Activated CD4-positive, alpha-beta T cell treated with anti-CD3 and anti-CD28 coated beads for 48 hours (primary cell): Measurements from ENCODE around the gene ZHX3.
A peak's percentile ranks its signal among the peaks of the same experiment; 100 is the strongest.
"Not testable (repeated sequence)": the region's sequence is repeated elsewhere in the genome, so short reads cannot be mapped to it uniquely, and the experiment has no call there.

Experiments used
- DNase-seq: peaks from one replicate; pipeline ENCODE4 v3.0.0-alpha.2; 2020

Gene ZHX3

GRCh38 chr20:41330343-41330720 is 12.8 kb upstream of the ZHX3 start:
- no peak for DNase-seq

DNA sequence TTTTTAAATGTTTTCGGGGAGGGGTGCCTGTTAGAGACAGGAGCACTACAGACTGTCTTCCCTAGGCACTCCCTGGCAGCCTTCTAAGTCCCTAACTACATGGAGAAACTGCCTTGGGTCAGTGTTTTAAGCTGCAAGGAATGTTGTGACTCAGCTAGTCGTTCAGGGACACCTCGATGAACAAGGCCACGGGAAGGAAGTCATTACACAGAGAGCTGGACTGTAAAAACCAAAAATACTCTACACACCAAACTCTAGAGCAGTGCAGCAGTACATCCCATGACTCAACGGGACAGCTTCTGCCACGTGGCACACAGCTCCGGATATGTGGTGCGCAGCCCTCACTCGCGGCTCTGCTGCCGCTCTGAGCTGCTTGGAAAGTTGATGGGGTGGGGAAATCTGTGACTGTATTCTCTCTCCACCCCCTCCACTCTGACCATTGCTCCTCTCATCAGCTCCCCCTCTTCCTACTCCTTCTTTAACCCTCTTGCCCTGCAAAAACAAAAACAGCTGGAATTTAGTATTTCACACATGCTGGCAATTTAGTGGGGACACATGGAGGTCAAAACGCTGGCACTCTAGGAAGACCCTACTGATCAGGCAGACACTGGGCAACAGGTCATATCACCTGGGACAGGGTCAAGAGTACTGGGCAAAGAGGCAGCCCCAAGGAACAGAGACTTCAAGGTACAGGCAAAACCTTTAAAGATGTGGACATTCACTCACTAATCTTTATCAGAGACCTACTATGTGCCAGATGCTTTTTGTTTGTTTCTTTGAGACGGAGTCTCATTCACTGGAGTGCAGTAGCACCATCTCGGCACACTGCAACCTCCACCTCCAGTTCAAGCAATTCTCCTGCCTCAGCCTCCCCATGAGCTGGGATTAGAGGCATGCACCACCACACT is 12.2 kb upstream of the ZHX3 start:
- peak; percentile 77 for DNase-seq

GRCh38 chr20:41327178-41327577 is 9.6 kb upstream of the ZHX3 start:
- no peak for DNase-seq

DNA sequence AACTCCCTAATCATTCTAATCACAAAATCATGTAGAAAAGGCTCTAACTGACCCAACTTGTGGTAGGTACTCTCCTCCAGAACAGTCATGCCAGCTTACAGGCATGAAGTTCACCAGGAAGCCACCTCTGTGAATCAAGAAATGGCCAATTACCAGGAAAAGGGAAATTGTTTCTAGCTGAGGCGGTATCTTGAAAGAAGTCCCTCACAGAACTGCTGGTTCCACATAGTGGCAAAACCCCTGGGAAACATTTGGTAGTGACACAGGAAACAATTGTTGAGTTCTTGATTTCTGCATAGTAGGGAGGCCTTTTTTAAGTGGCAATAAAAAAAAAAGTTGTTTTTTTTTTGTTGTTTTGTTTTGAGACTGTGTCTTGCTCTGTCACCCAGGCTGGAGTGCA is 3.4 kb upstream of the ZHX3 start:
- no peak for DNase-seq

GRCh38 chr20:41320441-41320840 is 2.9 kb upstream of the ZHX3 start:
- DNase-seq = no peak

DNA sequence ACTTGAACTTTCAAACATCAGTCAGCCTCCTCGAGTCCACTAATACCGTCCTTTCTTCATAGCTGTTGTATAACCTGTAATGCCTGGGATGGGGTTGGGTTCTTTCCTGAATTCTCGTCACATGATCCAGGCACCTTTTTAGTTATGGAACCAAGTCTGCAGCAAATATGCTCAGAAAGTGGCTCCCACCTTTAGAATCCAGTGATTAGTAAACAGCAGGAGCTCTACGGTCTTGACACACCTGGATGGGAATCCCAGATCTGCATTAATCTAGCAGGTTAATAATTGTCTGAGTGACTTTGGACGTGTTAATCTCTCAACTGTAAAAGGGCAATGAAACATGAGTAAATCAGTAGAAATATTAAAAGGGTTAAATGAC is 729 bp upstream of the ZHX3 start:
- no peak for DNase-seq

- DNase-seq = peak; percentile 85
Measured at GRCh38 chr20:41316602-41317545, 657 bp downstream of the ZHX3 start.

DNA sequence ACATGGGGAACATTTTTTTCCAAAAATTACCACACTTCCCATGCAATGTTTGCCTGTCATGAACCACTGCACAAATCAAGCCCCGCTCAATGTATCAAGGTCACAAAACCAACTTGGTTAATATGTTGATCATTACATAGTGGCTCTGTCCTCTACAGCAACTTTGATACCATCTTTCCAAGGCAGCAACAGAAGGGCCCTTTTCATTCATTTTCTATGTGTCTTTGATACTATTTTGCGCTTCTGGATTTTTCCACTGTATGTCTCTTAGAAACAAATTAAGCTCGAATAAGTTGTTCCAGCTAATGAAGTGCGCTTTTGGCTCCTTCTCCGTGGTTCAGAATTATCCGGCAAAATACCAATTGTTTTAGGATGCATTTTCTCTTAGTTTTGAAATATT is 1.5 kb downstream of the ZHX3 start:
- DNase-seq = no peak

GRCh38 chr20:41314386-41314785 is 3.1 kb downstream of the ZHX3 start:
- no peak for DNase-seq

DNA sequence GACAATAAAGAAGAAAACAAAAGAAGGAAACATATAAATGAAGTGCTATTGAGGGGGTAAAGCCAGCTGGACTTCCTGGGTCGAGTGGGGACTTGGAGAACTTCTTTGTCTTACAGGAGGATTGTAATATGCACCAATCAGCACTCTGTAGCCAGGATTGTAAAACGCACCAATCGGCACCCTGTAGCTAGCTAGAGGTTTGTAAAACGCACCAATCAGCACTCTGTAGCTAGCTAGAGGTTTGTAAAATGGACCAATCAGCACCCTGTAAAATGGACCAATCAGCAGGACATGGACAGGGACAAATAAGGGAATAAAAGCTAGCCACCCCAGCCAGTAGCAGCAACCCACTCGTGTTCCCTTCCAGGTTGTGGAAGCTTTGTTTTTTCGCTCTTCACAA is 5.5 kb downstream of the ZHX3 start:
- DNase-seq = not testable (repeated sequence)

DNA sequence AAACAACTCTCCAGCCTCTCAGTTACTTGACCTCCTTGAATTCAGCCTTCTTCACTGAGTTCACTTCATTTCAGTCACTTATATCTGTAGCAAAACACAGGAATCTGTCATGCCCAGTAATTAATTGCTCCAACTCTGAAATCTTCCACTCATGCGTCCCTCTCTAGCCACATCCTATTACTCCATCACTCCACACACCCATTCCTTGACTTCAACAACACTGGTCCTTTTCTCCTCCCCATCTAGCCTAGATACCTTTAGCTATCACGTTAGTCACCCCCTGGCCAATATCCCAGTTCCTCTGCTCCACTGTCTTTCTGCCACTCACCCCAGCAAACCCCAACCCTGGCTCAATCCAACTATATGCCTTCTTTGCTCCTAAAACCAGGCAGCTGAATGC is 7.7 kb downstream of the ZHX3 start:
- no peak for DNase-seq

- DNase-seq = no peak
Measured at GRCh38 chr20:41308726-41309413, 8.7 kb downstream of the ZHX3 start.

- no peak for DNase-seq
Measured at GRCh38 chr20:41308290-41308711, 9.2 kb downstream of the ZHX3 start.

- no peak for DNase-seq
Measured at GRCh38 chr20:41307021-41307420, 10.5 kb downstream of the ZHX3 start.

DNA sequence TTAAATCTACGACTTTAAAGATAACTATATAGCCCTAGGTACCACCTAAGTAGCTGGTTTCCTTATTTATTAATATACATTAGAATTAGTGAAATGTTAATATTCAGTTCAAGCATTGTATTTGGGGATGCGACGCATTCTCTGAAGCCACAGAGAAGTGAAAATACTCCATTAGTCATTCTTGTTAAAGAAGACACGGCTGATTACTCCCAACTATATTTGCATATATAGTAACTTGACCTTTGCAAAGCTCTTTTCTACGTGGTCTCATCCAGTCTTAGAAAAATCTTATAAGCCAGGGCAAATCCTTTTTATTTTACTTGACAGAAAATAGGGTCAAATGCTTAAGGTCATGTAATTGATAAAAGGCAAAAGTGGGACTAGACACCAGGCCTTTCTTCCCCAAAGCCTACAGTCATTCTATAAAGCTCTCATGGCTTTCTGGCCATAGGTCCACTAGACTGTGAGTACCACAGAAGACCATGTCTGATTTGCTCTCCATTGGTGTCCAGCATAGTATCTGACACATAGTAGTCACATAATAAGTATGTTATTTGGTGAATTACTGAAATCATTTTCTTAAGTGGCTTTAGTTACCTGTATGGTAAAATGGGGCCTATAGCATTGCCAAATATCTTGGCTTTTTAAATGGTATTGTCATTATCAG is 11.3 kb downstream of the ZHX3 start:
- DNase-seq = no peak

GRCh38 chr20:41304424-41305079 is 13.0 kb downstream of the ZHX3 start:
- no peak for DNase-seq

GRCh38 chr20:41304002-41304401 is 13.5 kb downstream of the ZHX3 start:
- no peak for DNase-seq

- no peak for DNase-seq
Measured at GRCh38 chr20:41300886-41301285, 16.6 kb downstream of the ZHX3 start.

DNA sequence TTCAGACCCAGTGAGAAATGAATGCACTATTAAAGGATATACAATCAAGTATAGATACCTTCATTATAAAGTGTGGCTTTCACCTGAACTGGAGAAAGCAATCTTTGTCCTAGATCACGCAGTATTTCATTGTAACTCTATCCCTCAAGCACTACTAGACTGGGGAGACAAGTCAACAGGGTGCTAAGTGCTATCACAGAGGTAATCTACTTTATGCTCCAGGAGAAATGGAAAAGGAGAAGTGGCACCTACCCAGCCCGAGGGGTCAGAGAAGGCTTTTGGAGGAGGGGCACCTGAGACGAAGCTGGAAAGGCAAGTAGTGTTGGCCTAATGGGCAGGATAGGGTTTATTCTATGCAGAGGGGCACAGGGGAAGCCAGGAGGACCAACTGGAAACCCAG is 17.1 kb downstream of the ZHX3 start:
- DNase-seq = no peak

- no peak for DNase-seq
Measured at GRCh38 chr20:41299899-41300298, 17.6 kb downstream of the ZHX3 start.

- DNase-seq = no peak
Measured at GRCh38 chr20:41293269-41294037, 24.1 kb downstream of the ZHX3 start.
